ENCODE data around the gene CRADD.

Gene CRADD

DNA sequence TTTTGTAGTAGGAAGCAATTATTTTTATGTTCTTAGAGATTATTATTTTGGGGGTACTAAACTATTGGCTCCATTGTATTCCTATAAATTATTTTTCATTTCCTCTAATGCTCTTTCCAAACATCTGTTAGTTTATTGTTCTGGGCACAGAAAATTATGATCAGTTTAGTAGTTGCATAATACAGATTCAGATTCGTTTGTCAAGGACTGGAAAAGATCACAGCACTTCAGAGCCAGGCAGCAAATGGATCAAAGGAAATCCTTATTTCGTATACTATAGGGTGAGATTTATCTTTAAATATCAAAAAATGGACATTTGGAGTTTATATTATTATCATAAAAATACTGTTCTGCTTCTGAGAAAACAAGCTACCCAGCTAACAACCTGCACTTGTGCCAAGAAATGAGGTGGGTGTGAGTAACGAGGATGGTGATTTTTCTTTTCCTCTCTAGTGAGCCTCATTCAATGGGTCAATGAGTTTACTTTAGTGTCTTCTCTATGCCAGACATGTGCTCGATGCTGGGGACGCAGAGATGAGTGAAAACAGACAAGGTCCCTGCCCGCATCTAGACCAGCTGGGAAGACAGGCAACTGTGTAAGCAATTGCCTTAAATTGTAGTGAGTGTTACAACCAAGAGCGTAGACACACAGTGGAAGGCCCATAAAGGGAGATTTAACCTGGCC, 262.6 kb downstream of the CRADD start:
- no peak for DNase-seq (ENCODE audit: low read depth)

DNA sequence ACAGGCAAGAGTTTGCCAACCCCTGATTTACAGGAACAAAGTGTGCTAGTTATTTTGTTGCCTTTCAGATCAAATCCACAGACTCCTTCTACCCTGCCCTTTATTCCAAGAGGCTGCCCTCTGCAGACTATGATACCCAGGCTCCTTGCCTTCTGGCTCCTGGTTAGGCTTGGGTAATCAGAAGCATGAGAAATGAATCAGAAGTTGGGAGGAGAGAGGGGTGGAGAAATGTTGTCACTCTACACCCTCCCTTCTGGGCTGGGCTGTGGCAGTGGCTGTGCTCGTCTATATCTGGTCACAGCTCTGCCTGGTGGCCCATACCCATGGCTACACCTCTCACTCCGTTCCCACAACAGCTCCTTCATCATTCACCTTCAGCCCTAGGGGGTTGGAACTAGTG, 266.6 kb downstream of the CRADD start:
- no peak for DNase-seq (ENCODE audit: low read depth)

DNA sequence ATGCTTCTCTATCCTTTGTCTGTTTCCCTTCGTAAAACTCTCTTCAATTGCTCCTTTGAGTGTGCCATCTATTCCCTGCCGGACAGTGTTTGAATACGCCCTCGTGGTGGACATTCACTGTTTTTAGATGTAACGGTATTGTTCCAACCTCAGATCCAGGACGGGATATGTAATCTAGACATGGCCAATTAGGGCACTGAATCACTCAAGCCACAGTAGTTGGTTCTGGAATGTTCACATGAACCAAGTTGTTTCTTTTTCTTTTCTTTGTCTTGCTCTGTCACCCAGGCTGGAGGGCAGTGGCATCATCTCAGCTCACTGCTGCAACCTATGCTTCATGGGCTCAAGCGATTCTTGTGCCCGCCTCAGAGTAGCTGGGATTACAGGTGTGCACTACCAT, 267.0 kb downstream of the CRADD start:
- DNase-seq (ENCODE audit: low read depth): no peak
